Right hindlimb (tissue), 1 donor: ENCODE results near the gene SIN3A.
"Not testable (repeated sequence)": the region's sequence is repeated elsewhere in the genome, so short reads cannot be mapped to it uniquely, and the experiment has no call there.

Source experiments
- DNase-seq: peaks from one replicate; pipeline ENCODE4 v3.0.0-alpha.2; 2018

Gene SIN3A

GRCh38 chr15:75451674-75452363 is at the start of gene SIN3A:
Gene SIN3A (minus strand): TSS chr15:75451690. CDS start chr15:75430375, 21,315 bp downstream.
- DNase-seq, result peak; percentile 100

DNA sequence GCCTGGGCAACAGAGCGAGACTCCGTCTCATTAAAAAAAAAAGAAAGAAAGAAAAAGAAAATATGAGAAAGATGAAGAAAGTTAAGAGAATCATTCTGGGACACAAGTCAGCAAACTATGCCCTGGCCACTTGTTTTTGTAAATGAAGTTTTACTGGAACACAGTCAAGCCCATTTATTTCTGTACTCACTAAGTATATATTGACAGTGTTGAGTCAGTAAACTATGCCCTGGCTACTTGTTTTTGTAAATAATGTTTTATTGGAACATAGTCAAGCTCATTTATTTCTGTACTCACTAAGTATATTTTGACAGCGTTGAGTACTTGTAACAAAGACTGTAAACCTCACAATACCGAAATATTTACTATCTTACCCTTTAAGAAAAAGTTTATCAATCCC is 42.2 kb upstream of the SIN3A start:
- no peak for DNase-seq

DNA sequence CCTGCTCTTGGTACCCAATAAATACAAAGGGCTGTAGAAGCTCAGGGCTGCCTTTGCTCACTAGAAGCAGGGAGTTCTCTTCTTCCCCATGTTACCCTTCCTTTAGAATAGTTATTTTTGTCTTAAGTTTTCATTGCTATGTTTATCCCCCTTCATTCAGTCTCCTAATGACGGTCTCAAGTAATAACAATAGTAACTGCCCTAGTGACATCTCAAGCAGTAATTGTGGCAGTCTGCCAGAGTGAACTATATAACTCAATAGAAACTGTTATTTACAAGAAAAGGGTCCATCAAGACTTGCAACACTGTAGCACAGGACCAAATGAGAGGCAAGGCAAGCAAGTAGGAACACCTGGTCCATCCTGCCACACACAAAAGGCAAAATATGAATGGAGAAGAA is 32.5 kb upstream of the SIN3A start:
- no peak for DNase-seq

DNA sequence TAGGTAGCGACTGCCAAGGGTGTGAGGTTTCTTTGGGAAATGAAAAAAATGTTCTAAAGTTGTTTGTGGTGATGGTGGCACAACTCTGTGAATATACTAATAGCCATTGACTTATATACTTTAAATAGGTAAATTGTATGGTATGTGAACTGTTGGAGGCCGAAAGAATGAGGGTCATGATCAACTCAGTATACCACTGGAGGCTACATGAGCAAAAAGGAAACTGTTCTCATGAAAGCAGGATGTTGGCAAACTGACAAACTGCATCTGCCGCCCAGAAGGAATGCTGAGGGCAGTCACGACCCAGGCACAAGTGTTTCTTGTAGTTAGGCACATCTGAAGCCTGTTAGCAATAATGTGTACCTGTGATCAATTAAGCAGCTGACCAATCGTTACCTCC is 32.1 kb upstream of the SIN3A start:
- DNase-seq, result not testable (repeated sequence)

- DNase-seq, result no peak
Observed at GRCh38 chr15:75483106-75483505, 31.6 kb upstream of the SIN3A start.

- not testable (repeated sequence) for DNase-seq
Observed at GRCh38 chr15:75480463-75480862, 29.0 kb upstream of the SIN3A start.

GRCh38 chr15:75479670-75480069 is 28.2 kb upstream of the SIN3A start:
- DNase-seq, result no peak

DNA sequence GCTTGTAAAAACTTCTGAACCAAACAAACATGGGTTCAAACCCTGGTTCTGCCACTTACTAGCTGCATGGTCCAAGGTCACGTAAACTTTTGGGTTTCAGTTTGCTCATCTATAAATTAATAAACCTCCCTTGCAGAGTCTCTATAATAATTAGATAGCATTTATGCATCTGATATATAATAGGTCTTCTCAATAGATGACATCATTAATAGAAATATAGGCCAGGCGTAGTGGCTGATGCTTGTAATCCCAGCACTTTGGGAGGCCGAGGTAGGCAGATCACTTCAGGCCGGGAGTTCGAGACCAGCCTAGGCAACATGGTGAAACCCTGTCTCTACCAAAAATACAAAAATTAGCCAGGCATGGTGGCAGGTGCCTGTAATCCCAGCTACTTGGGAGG is 25.6 kb upstream of the SIN3A start:
- not testable (repeated sequence) for DNase-seq

- no peak for DNase-seq
Observed at GRCh38 chr15:75468913-75469598, 17.6 kb upstream of the SIN3A start.

GRCh38 chr15:75460646-75461045 is 9.2 kb upstream of the SIN3A start:
- DNase-seq, result no peak

DNA sequence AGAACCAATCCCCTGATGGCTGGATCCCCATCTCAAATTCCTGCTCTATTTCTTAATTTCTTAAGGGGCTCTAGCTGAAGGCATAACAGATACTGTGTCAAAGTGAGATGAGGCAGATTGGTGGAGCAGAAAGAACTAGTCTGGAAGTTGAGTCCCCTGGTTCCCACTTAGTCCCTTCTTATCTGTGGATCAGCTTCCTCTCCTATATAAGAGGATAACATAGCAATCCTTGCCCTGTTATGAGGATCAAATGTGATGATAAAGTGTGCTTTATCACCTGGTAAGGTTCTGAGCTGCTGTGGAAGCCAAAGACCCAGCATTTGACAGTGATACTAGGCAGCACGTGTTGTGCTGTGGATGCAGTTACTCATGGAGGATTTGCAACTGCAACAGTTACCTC is 8.1 kb upstream of the SIN3A start:
- no peak for DNase-seq

DNA sequence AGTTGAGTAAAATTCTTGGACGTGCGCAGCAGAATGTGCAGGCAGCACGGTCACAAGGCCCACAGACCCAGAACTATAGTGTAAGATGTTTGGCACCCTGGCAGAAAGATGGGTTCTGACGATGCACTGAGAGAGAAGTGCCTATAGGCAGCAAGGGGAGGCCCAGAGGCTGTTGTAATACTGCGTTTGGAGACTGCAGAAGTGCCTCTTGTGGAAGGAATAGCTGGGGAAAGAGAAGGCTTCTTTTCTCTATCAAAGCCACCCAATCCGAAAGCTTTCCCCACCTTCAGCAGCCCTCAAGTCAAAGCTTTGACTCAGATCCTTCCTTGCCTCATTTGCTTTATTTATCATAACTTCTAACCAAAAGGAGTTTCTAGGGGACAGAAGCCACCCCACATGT is 5.2 kb upstream of the SIN3A start:
- DNase-seq, result no peak

GRCh38 chr15:75455982-75456531 is 4.6 kb upstream of the SIN3A start:
- DNase-seq, result no peak

GRCh38 chr15:75455424-75455981 is 4.0 kb upstream of the SIN3A start:
- DNase-seq, result peak; percentile 93

- DNase-seq, result peak; percentile 92
Observed at GRCh38 chr15:75454471-75455378, 3.2 kb upstream of the SIN3A start.

GRCh38 chr15:75453703-75454470 is 2.4 kb upstream of the SIN3A start:
- peak; percentile 99 for DNase-seq

DNA sequence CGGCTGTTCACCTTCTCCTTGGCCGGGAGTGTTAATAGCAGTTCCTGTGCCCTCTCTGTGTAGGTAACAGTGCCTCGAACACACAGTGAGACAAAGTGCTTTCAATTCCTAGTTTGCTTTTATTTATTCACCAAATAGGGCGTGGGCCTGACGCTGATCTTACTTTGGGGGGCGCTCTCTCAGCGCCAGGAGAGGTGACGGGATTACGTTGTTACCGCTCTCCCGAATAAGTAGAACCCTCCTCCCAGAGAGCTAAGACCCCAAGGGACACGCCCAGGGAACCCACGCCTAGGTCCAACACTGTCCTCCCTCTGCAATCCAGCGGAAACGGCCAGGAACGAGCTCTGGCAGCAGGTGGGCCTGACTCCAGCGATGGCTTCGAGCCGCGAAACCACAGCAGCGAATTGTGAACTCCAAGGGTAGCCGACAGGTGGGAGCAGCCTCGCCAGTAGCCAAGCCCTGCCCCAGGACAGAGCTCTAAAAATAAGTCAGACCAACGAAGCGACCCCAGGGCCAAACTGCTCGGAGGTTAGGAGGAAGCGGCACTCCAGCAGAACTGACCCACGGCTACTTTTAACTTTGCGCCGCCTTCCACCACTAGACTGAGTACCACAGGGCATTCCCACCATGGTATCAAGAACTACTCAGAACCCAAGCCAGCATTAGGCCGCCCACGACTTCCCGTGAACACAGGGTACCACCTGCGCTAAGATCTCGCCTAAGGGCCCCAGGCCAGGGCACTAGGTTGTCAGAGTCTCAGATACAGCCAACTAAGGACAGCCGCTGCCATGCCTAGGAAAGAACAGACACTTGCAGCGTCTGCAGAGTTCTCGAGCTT is 1.6 kb upstream of the SIN3A start:
- peak; percentile 73 for DNase-seq

- DNase-seq, result peak; percentile 88
Observed at GRCh38 chr15:75452364-75452864, 924 bp upstream of the SIN3A start.

DNA sequence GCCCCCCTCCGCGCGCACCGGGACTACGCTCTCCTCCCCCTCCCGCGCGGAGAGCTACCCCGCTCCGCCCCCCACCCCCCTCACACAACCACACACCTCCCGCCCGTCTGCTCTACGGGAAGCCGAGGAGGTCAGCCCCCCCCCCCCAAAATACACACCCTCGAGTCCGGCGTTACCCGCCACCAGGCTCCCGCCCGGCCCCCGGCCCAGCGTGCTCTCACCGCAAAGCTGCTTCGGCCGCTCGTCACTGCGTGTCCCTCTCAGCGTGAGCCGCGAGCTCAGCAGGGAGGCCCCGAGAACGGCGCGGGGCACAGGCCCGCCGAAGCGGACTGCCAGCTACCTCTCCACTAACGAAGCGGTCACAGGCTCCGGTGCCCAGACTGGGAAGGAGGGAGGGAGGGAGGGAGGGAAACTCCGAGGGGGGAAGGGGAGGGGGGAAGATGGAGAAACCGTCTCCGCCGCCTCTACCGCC is 252 bp downstream of the SIN3A start:
- no peak for DNase-seq

- DNase-seq, result peak; percentile 99
Observed at GRCh38 chr15:75450307-75451201, 936 bp downstream of the SIN3A start.
